PC-3 (cell line): Measurements from ENCODE around the gene ZFYVE28. TPM values are rescaled to one million over a fixed set of nuclear protein-coding genes. Genes with fewer than 3 reads are reported as not detected.
"Not testable (repeated sequence)": the region's sequence is repeated elsewhere in the genome, so short reads cannot be mapped to it uniquely, and the experiment has no call there.

Experiments used
- ATAC-seq: fragments of 200-7000 bp; cut with Tn5 transposase; 2 replicates; pipeline ENCODE4 v1.9.1; 2020; ENCODE audit warnings: mild to moderate bottlenecking, moderate library complexity
- BruUV-seq: library from RNA; stranded (reverse); fragments of 400-500 nt; replicated peaks from 2 replicates; lab custom pipeline; 2021; lab: Mats Ljungman, UMichigan
- CTCF ChIA-PET: fragments of 300-600 bp; sonication (Branson Sonifier 250); formaldehyde crosslinking; loops from one replicate; lab custom pipeline; 2022; ENCODE audit warnings: antibody characterized with exemption; lab: Charles Lee
- POLR2A ChIA-PET: fragments of 300-600 bp; sonication (Branson Sonifier 250); formaldehyde crosslinking; loops from one replicate; lab custom pipeline; 2022; ENCODE audit warnings: antibody characterized with exemption; ENCODE audit not compliant: unreplicated experiment; lab: Charles Lee
- DNase-seq: peaks from one replicate; pipeline ENCODE4 v3.0.0-alpha.2; 2015
- H2AFZ ChIP-seq: fragments of 300-600 bp; sonication (generic); 2 replicates; pipeline ENCODE4 v1.6.0; 2016; ENCODE audit warnings: antibody characterized with exemption, low read length
- H3F3A ChIP-seq: fragments of 300-600 bp; sonication (generic); one replicate; pipeline ENCODE4 v1.6.0; 2017; ENCODE audit warnings: antibody characterized with exemption, low read length, control low read depth, mild to moderate bottlenecking; ENCODE audit not compliant: unreplicated experiment
- H3K27ac ChIP-seq: fragments of 300-600 bp; sonication (generic); 2 replicates; pipeline ENCODE4 v1.5.1; 2016; ENCODE audit warnings: mild to moderate bottlenecking, low read length
- H3K27me3 ChIP-seq: fragments of 300-600 bp; sonication (generic); 2 replicates; pipeline ENCODE4 v1.6.1; 2016; ENCODE audit warnings: low read length, mixed read lengths
- H3K36me3 ChIP-seq: fragments of 300-600 bp; sonication (generic); 2 replicates; pipeline ENCODE4 v1.6.1; 2016; ENCODE audit warnings: low read depth, mixed run types, low read length, mixed read lengths
- H3K4me1 ChIP-seq: fragments of 300-600 bp; sonication (generic); 2 replicates; pipeline ENCODE4 v1.5.1; 2016; ENCODE audit warnings: low read length; ENCODE audit not compliant: insufficient read depth
- H3K4me2 ChIP-seq: fragments of 300-600 bp; sonication (generic); 2 replicates; pipeline ENCODE4 v1.6.0; 2016; ENCODE audit warnings: low read length
- H3K4me3 ChIP-seq: fragments of 300-600 bp; sonication (generic); 2 replicates; pipeline ENCODE4 v1.5.1; 2016; ENCODE audit warnings: mild to moderate bottlenecking, low read length, mixed read lengths
- H3K79me2 ChIP-seq: fragments of 300-600 bp; sonication (generic); 2 replicates; pipeline ENCODE4 v1.6.1; 2017; ENCODE audit warnings: low read length, mixed read lengths
- H3K9ac ChIP-seq: fragments of 300-600 bp; sonication (generic); 2 replicates; pipeline ENCODE4 v1.6.0; 2016; ENCODE audit warnings: mild to moderate bottlenecking, low read length
- H3K9me2 ChIP-seq: fragments of 300-600 bp; sonication (generic); replicated peaks from 2 replicates; pipeline ENCODE4 v1.6.1; 2016; ENCODE audit warnings: mixed run types, low read length, mixed read lengths
- H3K9me3 ChIP-seq: fragments of 300-600 bp; sonication (generic); 2 replicates; pipeline ENCODE4 v1.6.1; 2016; ENCODE audit warnings: low read length, mixed read lengths
- H4K20me1 ChIP-seq: fragments of 300-600 bp; sonication (generic); 2 replicates; pipeline ENCODE4 v1.6.1; 2016; ENCODE audit warnings: low read length, mixed read lengths
- EZH2 ChIP-seq: fragments of 300-600 bp; sonication (generic); IDR thresholded peaks from one replicate; pipeline ENCODE4 v1.6.1; 2017; ENCODE audit warnings: antibody characterized with exemption, mild to moderate bottlenecking, low read length; ENCODE audit not compliant: unreplicated experiment
- EZH2phosphoT487 ChIP-seq: fragments of 300-600 bp; sonication (generic); IDR thresholded peaks from 2 replicates; pipeline ENCODE4 v1.6.1; 2018; ENCODE audit warnings: mild to moderate bottlenecking, antibody characterized with exemption, low read length, borderline replicate concordance
- intact Hi-C: fragments of 100-400 bp; cut with micrococcal nuclease; formaldehyde crosslinking; loops from 2 replicates; pipeline ENCODE4 v1.9.0; 2023
- total RNA-seq: library from RNA; depleted of rRNA; stranded (reverse); fragments of >200 nt; gene quantifications from 2 replicates; pipeline ENCODE4 v1.2.3, GENCODE V29; 2014
- TF ChIP-seq, protein P1 (sequence below): fragments of 300-600 bp; sonication (generic); conservative IDR thresholded peaks from 2 replicates; pipeline ENCODE4 v1.5.1; 2017; ENCODE audit warnings: antibody characterized with exemption, low read depth, mild to moderate bottlenecking, low read length

ZFYVE28 gene
- total RNA-seq, 1 experiment from 2014 or later, result 8.0 TPM

DNA sequence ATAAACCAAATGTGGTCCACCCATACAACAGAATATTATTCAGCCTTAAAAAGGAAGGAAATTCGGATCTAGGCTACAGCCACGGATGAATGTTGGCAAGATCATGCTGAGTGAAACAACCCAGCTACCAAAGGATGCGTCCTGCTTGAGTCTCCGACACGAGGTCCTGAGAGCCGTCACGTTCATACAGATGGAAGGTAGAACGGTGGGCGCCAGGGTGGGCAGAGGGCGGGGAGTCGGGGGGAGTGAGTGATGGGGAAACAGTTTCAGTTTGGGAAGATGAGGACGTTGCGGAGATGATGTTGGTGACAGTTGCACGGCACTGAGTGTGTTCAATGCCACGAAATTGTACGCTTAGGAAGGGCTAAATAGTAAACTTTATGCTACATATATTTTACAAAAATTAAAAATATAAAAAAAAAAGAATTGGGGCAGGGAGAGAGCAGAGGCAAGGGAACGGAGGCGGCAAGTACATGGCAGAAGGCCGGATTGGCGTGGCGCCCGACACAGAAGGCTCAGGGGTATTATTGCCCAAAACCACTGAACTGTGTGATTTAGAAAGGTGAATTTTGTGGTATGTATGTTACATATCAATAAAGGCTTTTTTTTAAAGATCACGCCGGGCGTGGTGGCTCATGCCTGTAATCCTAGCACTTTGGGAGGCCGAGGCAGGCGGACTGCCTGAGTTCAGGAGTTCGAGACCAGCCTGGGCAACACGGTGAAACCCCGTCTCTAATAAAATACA lies 141.7 kb downstream of the ZFYVE28 start:
- BruUV-seq, result no TSS peak
- POLR2A ChIA-PET, result no interaction called here

DNA sequence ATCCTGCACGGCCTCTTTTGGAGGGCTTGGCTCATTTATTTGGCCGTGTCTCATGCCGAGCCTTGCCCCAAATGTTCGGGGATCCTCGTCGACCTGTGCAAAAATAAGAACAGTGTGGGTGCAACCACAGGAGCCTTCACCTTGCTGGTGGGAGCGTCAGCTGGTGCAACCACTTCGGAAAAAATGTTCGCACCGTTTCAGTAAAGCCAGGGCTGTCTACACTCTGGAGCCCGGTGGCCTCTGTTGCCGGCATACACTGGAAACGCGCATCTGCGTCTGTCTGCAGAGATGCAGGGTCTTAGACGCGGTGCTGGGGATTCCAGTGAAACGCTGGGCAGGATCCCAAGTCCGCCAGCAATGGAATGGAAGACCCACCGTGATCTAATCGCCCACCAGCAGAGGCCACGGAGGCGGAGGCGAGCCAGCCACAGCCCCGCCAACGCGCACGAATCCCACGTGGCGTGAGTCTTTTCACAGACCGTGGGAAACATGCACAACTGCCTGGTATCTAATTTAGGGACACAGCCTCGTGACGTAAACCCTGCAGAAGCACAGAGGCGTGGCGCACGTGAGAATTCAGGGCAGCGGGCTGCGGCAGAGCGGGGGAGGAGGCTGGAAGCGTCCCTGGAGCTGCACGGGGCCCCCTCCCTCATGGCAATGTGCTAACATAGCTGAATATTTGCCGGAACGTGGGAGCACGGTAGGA lies 142.7 kb downstream of the ZFYVE28 start:
- Histone ChIP-seq H3K4me3 (no peak overlapping the region), H3K4me1 (no peaks in the 10 kb centered on the region), H4K20me1 (no peaks in the 10 kb centered on the region), H3K27me3 (no peaks in the 10 kb centered on the region), H3K9me3 (no peaks in the 10 kb centered on the region), H3K79me2 (no peaks in the 10 kb centered on the region), H3K4me2 (no peak overlapping the region), H3K9ac (no peak overlapping the region), H2AFZ (no peak overlapping the region), H3K36me3 (no peaks in the 10 kb centered on the region), H3F3A (no peaks in the 10 kb centered on the region), H3K27ac (no peak overlapping the region), H3K9me2 (no peaks in the 10 kb centered on the region)
- no peak for TF ChIP-seq EZH2
- TF ChIP-seq, protein P1, sequence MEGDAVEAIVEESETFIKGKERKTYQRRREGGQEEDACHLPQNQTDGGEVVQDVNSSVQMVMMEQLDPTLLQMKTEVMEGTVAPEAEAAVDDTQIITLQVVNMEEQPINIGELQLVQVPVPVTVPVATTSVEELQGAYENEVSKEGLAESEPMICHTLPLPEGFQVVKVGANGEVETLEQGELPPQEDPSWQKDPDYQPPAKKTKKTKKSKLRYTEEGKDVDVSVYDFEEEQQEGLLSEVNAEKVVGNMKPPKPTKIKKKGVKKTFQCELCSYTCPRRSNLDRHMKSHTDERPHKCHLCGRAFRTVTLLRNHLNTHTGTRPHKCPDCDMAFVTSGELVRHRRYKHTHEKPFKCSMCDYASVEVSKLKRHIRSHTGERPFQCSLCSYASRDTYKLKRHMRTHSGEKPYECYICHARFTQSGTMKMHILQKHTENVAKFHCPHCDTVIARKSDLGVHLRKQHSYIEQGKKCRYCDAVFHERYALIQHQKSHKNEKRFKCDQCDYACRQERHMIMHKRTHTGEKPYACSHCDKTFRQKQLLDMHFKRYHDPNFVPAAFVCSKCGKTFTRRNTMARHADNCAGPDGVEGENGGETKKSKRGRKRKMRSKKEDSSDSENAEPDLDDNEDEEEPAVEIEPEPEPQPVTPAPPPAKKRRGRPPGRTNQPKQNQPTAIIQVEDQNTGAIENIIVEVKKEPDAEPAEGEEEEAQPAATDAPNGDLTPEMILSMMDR, result no peak
- no peak for TF ChIP-seq EZH2phosphoT487
- POLR2A ChIA-PET, result no interaction called here
- ATAC-seq (no peak), DNase-seq (no peak)
- no TSS peak for BruUV-seq
- CTCF ChIA-PET, result no interaction called here
- intact Hi-C loops, result no loop called here

More for the DNA sequence above, 141.7 kb downstream of the ZFYVE28 start:
- H3K4me2 ChIP-seq, result no peak overlapping the region
- H2AFZ ChIP-seq, result no peak overlapping the region
- no peak for DNase-seq
- TF ChIP-seq EZH2 (no peak), EZH2phosphoT487 (no peak)
- TF ChIP-seq, protein P1, result no peak
- H3K36me3 ChIP-seq, result no peaks in the 10 kb centered on the region
- no peak for ATAC-seq
- CTCF ChIA-PET, result no interaction called here
- intact Hi-C loops, result no loop called here
- no peaks in the 10 kb centered on the region for H3F3A ChIP-seq
- no peaks in the 10 kb centered on the region for H3K27me3 ChIP-seq
- H3K9me2 ChIP-seq, result no peaks in the 10 kb centered on the region
- no peaks in the 10 kb centered on the region for H3K79me2 ChIP-seq
- no peaks in the 10 kb centered on the region for H3K9me3 ChIP-seq
- no peak overlapping the region for H3K27ac ChIP-seq
- no peak overlapping the region for H3K4me3 ChIP-seq
- no peaks in the 10 kb centered on the region for H3K4me1 ChIP-seq
- no peak overlapping the region for H3K9ac ChIP-seq
- H4K20me1 ChIP-seq, result no peaks in the 10 kb centered on the region

DNA sequence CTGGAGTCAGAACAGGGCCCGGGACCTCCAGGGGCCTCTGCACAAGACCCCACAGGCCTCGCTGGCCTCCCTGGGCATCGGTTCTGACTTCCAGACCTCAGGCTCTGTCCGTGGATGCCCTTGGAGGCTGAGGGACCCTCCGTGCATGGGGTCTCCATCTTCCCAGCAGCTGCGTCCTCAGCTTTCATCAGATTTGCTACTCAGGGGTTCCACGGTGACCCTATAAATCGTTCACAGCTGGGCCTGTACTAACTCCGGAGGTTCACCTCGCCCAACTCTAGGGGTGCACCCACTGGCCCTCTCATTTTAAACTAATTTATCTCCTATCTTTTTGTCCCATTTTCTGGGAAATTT lies 143.4 kb downstream of the ZFYVE28 start:
- DNase-seq, H3K36me3 ChIP-seq, BruUV-seq, H3K4me1 ChIP-seq, intact Hi-C loops, H3K9ac ChIP-seq, CTCF ChIA-PET, H4K20me1 ChIP-seq, H3K9me2 ChIP-seq, H2AFZ ChIP-seq, H3F3A ChIP-seq, H3K4me3 ChIP-seq, H3K79me2 ChIP-seq, H3K9me3 ChIP-seq, H3K4me2 ChIP-seq, POLR2A ChIA-PET, H3K27me3 ChIP-seq, ATAC-seq, H3K27ac ChIP-seq: not testable (repeated sequence)
